ENCODE results near the gene UBA52. TPM values are rescaled to one million over a fixed set of nuclear protein-coding genes. Genes with fewer than 3 reads are reported as not detected.

The UBA52 gene
- polyA plus RNA-seq, 1 donor from 2014 or later, result 765 TPM

- H3K4me2 ChIP-seq (ENCODE audit: low read length), result no peak overlapping the region
- H3K9me3 ChIP-seq (ENCODE audit: low read length), result no peaks in the 10 kb centered on the region
- no peaks in the 10 kb centered on the region for H3K36me3 ChIP-seq (ENCODE audit: insufficient read depth, low read length)
- H3K27ac ChIP-seq (ENCODE audit: low read length), result no peak overlapping the region
- no peak overlapping the region for H3K4me3 ChIP-seq (ENCODE audit: low read length)
- no peak overlapping the region for H2AFZ ChIP-seq (ENCODE audit: low read depth, low read length)
- TF ChIP-seq REST (IDR thresholded peaks at IDR 0.05; ENCODE audit: borderline replicate concordance), result no peak
- no peaks in the 10 kb centered on the region for H4K20me1 ChIP-seq (ENCODE audit: insufficient read depth)
- no peak overlapping the region for H3K9ac ChIP-seq (ENCODE audit: low read length)
- H3K27me3 ChIP-seq (ENCODE audit: insufficient read depth, low read depth, low read length), result peaks cover 3% of the 10 kb centered on the region
- no peaks in the 10 kb centered on the region for H3K9me2 ChIP-seq (ENCODE audit: insufficient read depth, low read length)
- H3F3A ChIP-seq (ENCODE audit: insufficient read depth, low read length, poor library complexity, severe bottlenecking), result no peaks in the 10 kb centered on the region
- H3K79me2 ChIP-seq (replicated peaks; ENCODE audit: insufficient read depth, low read length), result no peaks in the 10 kb centered on the region
These were observed 25.1 kb downstream of the UBA52 start for GRCh38 chr19:18596752-18597157.

- Histone ChIP-seq H2AFZ (ENCODE audit: low read depth, low read length) (no peak overlapping the region), H3K9me3 (ENCODE audit: low read length) (no peaks in the 10 kb centered on the region), H3K4me3 (ENCODE audit: low read length) (no peak overlapping the region), H3K27ac (ENCODE audit: low read length) (no peak overlapping the region), H3K36me3 (ENCODE audit: insufficient read depth, low read length) (no peaks in the 10 kb centered on the region), H3K9me2 (ENCODE audit: insufficient read depth, low read length) (no peaks in the 10 kb centered on the region), H4K20me1 (ENCODE audit: insufficient read depth) (no peaks in the 10 kb centered on the region), H3K27me3 (ENCODE audit: insufficient read depth, low read depth, low read length) (peaks cover 15% of the 10 kb centered on the region), H3F3A (ENCODE audit: insufficient read depth, low read length, poor library complexity, severe bottlenecking) (no peaks in the 10 kb centered on the region), H3K4me2 (ENCODE audit: low read length) (no peak overlapping the region), H3K79me2 (replicated peaks; ENCODE audit: insufficient read depth, low read length) (no peaks in the 10 kb centered on the region), H3K9ac (ENCODE audit: low read length) (no peak overlapping the region)
- no peak for TF ChIP-seq SMC3 (conservative IDR thresholded peaks at IDR 0.05; ENCODE audit: poor library complexity)
- TF ChIP-seq POLR2AphosphoS5 (IDR thresholded peaks at IDR 0.05), result no peak
- TF ChIP-seq EZH2 (IDR thresholded peaks at IDR 0.05; ENCODE audit: borderline replicate concordance, insufficient read depth, low read length, poor library complexity, severe bottlenecking), result no peak
- TF ChIP-seq CTCF (IDR thresholded peaks at IDR 0.05; ENCODE audit: poor library complexity, severe bottlenecking), result no peak
- TF ChIP-seq RAD21 (conservative IDR thresholded peaks at IDR 0.05), result no peak
These were observed 26.4 kb downstream of the UBA52 start for GRCh38 chr19:18597809-18598660.

- Histone ChIP-seq H3K36me3 (ENCODE audit: insufficient read depth, low read length) (no peaks in the 10 kb centered on the region), H3K27me3 (ENCODE audit: insufficient read depth, low read depth, low read length) (peaks cover 29% of the 10 kb centered on the region), H3K4me2 (ENCODE audit: low read length) (no peak overlapping the region), H2AFZ (ENCODE audit: low read depth, low read length) (no peak overlapping the region), H3K9me3 (ENCODE audit: low read length) (no peaks in the 10 kb centered on the region), H3K27ac (ENCODE audit: low read length) (no peak overlapping the region), H3K9me2 (ENCODE audit: insufficient read depth, low read length) (no peaks in the 10 kb centered on the region), H3K4me3 (ENCODE audit: low read length) (no peak overlapping the region), H3K79me2 (replicated peaks; ENCODE audit: insufficient read depth, low read length) (no peaks in the 10 kb centered on the region), H3F3A (ENCODE audit: insufficient read depth, low read length, poor library complexity, severe bottlenecking) (no peaks in the 10 kb centered on the region), H4K20me1 (ENCODE audit: insufficient read depth) (no peaks in the 10 kb centered on the region), H3K9ac (ENCODE audit: low read length) (no peak overlapping the region)
- TF ChIP-seq MXI1 (conservative IDR thresholded peaks at IDR 0.05; ENCODE audit: poor library complexity, severe bottlenecking), result no peak
- no peak for TF ChIP-seq REST (IDR thresholded peaks at IDR 0.05; ENCODE audit: borderline replicate concordance)
- TF ChIP-seq SMC3 (conservative IDR thresholded peaks at IDR 0.05; ENCODE audit: poor library complexity), result no peak
- TF ChIP-seq RAD21 (conservative IDR thresholded peaks at IDR 0.05), result no peak
- no peak for TF ChIP-seq EZH2 (IDR thresholded peaks at IDR 0.05; ENCODE audit: borderline replicate concordance, insufficient read depth, low read length, poor library complexity, severe bottlenecking)
- TF ChIP-seq POLR2AphosphoS5 (IDR thresholded peaks at IDR 0.05), result no peak
- TF ChIP-seq EP300 (conservative IDR thresholded peaks at IDR 0.05; ENCODE audit: poor library complexity, severe bottlenecking), result no peak
- no peak for TF ChIP-seq TAF1 (IDR thresholded peaks at IDR 0.05; ENCODE audit: low read depth)
- no peak for TF ChIP-seq CTCF (IDR thresholded peaks at IDR 0.05; ENCODE audit: poor library complexity, severe bottlenecking)
These were observed 27.8 kb downstream of the UBA52 start for GRCh38 chr19:18599485-18599884.

All from neural cell (in vitro differentiated cells).